HepG2 (cell line): ENCODE data around the gene SLC23A3. TPM values are rescaled to one million over a fixed set of nuclear protein-coding genes. Genes with fewer than 3 reads are reported as not detected.

ENCODE experiments used
- MLXIP ChIP-seq: sonication (generic); formaldehyde crosslinking; IDR thresholded peaks from 2 replicates; pipeline ENCODE4 v1.9.0; 2021; ENCODE audit warnings: missing genetic modification reagents, borderline replicate concordance
- NBN ChIP-seq: fragments of 450-650 bp; conservative IDR thresholded peaks from 2 replicates; pipeline ENCODE4 v1.6.1; 2017
- NFATC3 ChIP-seq: sonication (generic); formaldehyde crosslinking; IDR thresholded peaks from 2 replicates; pipeline ENCODE4 v1.5.1; 2020; ENCODE audit warnings: mild to moderate bottlenecking, missing genetic modification reagents
- PHF20 ChIP-seq: sonication (generic); formaldehyde crosslinking; IDR thresholded peaks from 2 replicates; pipeline ENCODE4 v1.5.0; 2020; ENCODE audit warnings: mild to moderate bottlenecking, missing genetic modification reagents
- SNAI1 ChIP-seq: sonication (generic); formaldehyde crosslinking; IDR thresholded peaks from 2 replicates; pipeline ENCODE4 v1.5.0; 2020; ENCODE audit warnings: mild to moderate bottlenecking, missing genetic modification reagents, borderline replicate concordance
- TARDBP ChIP-seq: sonication (generic); formaldehyde crosslinking; IDR thresholded peaks from 2 replicates; pipeline ENCODE4 v1.8.0; 2022; ENCODE audit warnings: mild to moderate bottlenecking, missing genetic modification reagents
- THAP11 ChIP-seq: IDR thresholded peaks from 2 replicates; pipeline ENCODE4 v1.6.1; 2016; ENCODE audit warnings: missing biosample characterization, missing genetic modification reagents
- TOPORS ChIP-seq: sonication (generic); formaldehyde crosslinking; IDR thresholded peaks from 2 replicates; pipeline ENCODE4 v1.8.0; 2023; ENCODE audit warnings: mild to moderate bottlenecking, missing genetic modification reagents
- ZNF142 ChIP-seq: sonication (generic); formaldehyde crosslinking; IDR thresholded peaks from 2 replicates; pipeline ENCODE4 v1.4.0; 2020; ENCODE audit warnings: missing genetic modification reagents
- ZNF501 ChIP-seq: sonication (generic); formaldehyde crosslinking; IDR thresholded peaks from 2 replicates; pipeline ENCODE4 v1.5.1; 2020; ENCODE audit warnings: mild to moderate bottlenecking, moderate library complexity, missing genetic modification reagents
- ZNF570 ChIP-seq: sonication (generic); formaldehyde crosslinking; IDR thresholded peaks from 2 replicates; pipeline ENCODE4 v1.4.0; 2020; ENCODE audit warnings: mild to moderate bottlenecking, missing genetic modification reagents, borderline replicate concordance
- ZNF589 ChIP-seq: sonication (generic); formaldehyde crosslinking; conservative IDR thresholded peaks from 2 replicates; pipeline ENCODE4 v1.8.0; 2022; ENCODE audit warnings: mild to moderate bottlenecking, moderate library complexity, missing genetic modification reagents
- ZNF615 ChIP-seq: sonication (generic); formaldehyde crosslinking; IDR thresholded peaks from 2 replicates; pipeline ENCODE4 v1.5.0; 2020; ENCODE audit warnings: mild to moderate bottlenecking, missing genetic modification reagents, borderline replicate concordance
- ZNF891 ChIP-seq: sonication (generic); formaldehyde crosslinking; IDR thresholded peaks from 2 replicates; pipeline ENCODE4 v1.5.0; 2020; ENCODE audit warnings: mild to moderate bottlenecking, missing genetic modification reagents
- polyA plus RNA-seq, 8 experiments: library from polyadenylated mRNA; depleted of rRNA in 3 of 8; stranded (reverse) in 7 of 8; unstranded in 1 of 8; fragments of >200 nt; fragmentation: Illumina TruSeq in 4 of 8; extraction: Trizol in 4 of 8; gene quantifications; 2 replicates each; pipeline versions ENCODE4 v1.2.1 to v1.2.3, GENCODE V29; 2011 to 2016; ENCODE audit warnings: low read depth in 4 of 8, missing spikeins in 1 of 8, mixed read lengths in 1 of 8; ENCODE audit not compliant: insufficient read depth in 1 of 8
- total RNA-seq, 5 experiments: library from RNA; depleted of rRNA; stranded (reverse); fragments of >200 nt; fragmentation: Illumina TruSeq; extraction: Trizol; gene quantifications; 2 replicates each; pipeline ENCODE4 v1.2.3, GENCODE V29; 2016; ENCODE audit warnings: low read depth in 1 of 5
- TF ChIP-seq, protein P1 (sequence below): sonication (generic); formaldehyde crosslinking; IDR thresholded peaks from 2 replicates; pipeline ENCODE4 v1.4.0; 2020; ENCODE audit warnings: missing genetic modification reagents, borderline replicate concordance

SLC23A3 gene
- total and polyA plus RNA-seq, 2 of the 13 experiments (the other 11 are each of a cell fraction or from before 2014, with no cell fraction given) = 0.38 to 0.78 TPM

GRCh38 chr2:219176818-219177551 is 7.2 kb upstream of the SLC23A3 start, which contains the start of gene CNPPD1 (continued):
- TF ChIP-seq ZNF615 (no peak), ZNF891 (CRISPR knock-in tag) (peak; percentile 96), PHF20 (CRISPR knock-in tag) (peak; percentile 81; the same call in 1 of the 2 replicates), ZNF142 (peak; percentile 76), TARDBP (peak; percentile 93), ZNF501 (peak; percentile 95), SNAI1 (CRISPR knock-in tag) (0 out of 2 replicates have a peak, but pooled peaks have one; percentile 50), THAP11 (CRISPR knock-in tag) (peak; percentile 91), ZNF589 (CRISPR knock-in tag) (peak; percentile 99), NBN (no peak), NFATC3 (CRISPR knock-in tag) (no peak), ZNF570 (CRISPR knock-in tag) (peak; percentile 93; the same call in 1 of the 2 replicates), TOPORS (CRISPR knock-in tag) (peak; percentile 58), MLXIP (CRISPR knock-in tag) (peak; percentile 90; the same call in 1 of the 2 replicates)
- TF ChIP-seq, protein P1, sequence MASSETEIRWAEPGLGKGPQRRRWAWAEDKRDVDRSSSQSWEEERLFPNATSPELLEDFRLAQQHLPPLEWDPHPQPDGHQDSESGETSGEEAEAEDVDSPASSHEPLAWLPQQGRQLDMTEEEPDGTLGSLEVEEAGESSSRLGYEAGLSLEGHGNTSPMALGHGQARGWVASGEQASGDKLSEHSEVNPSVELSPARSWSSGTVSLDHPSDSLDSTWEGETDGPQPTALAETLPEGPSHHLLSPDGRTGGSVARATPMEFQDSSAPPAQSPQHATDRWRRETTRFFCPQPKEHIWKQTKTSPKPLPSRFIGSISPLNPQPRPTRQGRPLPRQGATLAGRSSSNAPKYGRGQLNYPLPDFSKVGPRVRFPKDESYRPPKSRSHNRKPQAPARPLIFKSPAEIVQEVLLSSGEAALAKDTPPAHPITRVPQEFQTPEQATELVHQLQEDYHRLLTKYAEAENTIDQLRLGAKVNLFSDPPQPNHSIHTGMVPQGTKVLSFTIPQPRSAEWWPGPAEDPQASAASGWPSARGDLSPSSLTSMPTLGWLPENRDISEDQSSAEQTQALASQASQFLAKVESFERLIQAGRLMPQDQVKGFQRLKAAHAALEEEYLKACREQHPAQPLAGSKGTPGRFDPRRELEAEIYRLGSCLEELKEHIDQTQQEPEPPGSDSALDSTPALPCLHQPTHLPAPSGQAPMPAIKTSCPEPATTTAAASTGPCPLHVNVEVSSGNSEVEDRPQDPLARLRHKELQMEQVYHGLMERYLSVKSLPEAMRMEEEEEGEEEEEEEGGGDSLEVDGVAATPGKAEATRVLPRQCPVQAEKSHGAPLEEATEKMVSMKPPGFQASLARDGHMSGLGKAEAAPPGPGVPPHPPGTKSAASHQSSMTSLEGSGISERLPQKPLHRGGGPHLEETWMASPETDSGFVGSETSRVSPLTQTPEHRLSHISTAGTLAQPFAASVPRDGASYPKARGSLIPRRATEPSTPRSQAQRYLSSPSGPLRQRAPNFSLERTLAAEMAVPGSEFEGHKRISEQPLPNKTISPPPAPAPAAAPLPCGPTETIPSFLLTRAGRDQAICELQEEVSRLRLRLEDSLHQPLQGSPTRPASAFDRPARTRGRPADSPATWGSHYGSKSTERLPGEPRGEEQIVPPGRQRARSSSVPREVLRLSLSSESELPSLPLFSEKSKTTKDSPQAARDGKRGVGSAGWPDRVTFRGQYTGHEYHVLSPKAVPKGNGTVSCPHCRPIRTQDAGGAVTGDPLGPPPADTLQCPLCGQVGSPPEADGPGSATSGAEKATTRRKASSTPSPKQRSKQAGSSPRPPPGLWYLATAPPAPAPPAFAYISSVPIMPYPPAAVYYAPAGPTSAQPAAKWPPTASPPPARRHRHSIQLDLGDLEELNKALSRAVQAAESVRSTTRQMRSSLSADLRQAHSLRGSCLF (CRISPR knock-in tag) = 0 out of 2 replicates have a peak, but pooled peaks have one; percentile 31
